Urothelium cell line (cell line): ENCODE measurements around the gene ZNF668.

Experiments used
- DNase-seq: peaks from one replicate; pipeline ENCODE4 v3.0.0; 2011; ENCODE audit warnings: low spot score, mixed read lengths
- FAIRE-seq: peaks from 2 replicates; lab custom pipeline; 2011; peaks lifted over from hg19 to GRCh38; lab: Jason Lieb, UNC

Gene ZNF668

DNA sequence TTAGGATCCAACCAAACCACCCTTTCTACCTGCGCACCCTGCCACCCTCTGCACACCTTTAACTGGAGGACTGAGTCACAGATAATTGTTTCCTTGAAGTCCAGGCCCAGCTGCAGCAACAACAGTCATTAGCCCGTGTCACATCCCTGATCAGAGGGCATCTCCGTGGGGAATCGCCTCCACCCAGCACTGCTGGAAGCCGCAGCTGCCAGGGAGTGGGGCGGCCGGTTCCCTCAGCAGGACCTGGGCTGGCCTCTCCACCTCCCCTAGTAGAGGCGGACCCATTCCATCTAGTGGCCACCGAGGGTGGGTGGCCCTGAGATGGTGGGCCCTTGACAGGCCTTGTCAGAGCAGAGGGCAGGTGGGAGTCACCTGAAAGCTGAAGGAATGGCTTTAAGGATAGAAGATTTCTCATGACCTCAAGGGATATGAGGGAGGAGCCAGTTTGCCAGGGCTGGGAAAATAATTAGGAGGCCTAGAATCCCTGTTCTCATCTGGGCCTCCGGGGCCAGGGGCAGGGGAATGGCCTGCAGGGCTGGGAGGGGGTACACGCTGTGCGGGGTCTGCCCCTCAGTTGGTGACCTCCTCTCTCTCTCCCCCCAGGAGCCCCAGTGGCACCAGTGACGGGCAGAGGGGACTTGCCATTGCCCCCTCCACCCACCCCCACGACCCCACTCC lies 8.5 kb upstream of the ZNF668 start:
- DNase-seq (no peak), FAIRE-seq (no peak)

- FAIRE-seq (no peak), DNase-seq (no peak)
These were observed 7.7 kb upstream of the ZNF668 start for GRCh38 chr16:31081428-31082351.

GRCh38 chr16:31080756-31081419 lies 6.8 kb upstream of the ZNF668 start:
- no peak for FAIRE-seq
- no peak for DNase-seq

- FAIRE-seq (no peak), DNase-seq (no peak)
These were observed 6.1 kb upstream of the ZNF668 start for GRCh38 chr16:31080035-31080629.

GRCh38 chr16:31079342-31079944 lies 5.4 kb upstream of the ZNF668 start:
- FAIRE-seq (no peak), DNase-seq (no peak)

- FAIRE-seq, result no peak
- DNase-seq, result no peak
These were observed 4.7 kb upstream of the ZNF668 start for GRCh38 chr16:31078597-31079341.

- DNase-seq (no peak), FAIRE-seq (no peak)
These were observed 3.8 kb upstream of the ZNF668 start for GRCh38 chr16:31077592-31078396.

DNA sequence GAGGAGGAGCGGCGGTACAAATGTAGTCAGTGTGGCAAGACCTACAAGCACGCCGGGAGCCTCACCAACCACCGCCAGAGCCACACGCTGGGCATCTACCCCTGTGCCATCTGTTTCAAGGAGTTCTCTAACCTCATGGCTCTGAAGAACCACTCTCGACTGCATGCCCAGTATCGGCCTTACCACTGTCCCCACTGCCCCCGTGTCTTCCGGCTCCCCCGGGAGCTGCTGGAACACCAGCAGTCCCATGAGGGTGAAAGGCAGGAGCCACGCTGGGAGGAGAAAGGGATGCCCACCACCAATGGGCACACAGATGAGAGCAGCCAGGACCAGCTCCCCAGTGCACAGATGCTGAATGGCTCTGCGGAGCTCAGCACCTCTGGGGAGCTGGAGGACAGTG lies 3.0 kb upstream of the ZNF668 start:
- no peak for FAIRE-seq
- DNase-seq, result no peak

- FAIRE-seq (no peak), DNase-seq (no peak)
These were observed 2.3 kb upstream of the ZNF668 start for GRCh38 chr16:31076319-31076718.

GRCh38 chr16:31074814-31075183 lies 759 bp upstream of the ZNF668 start:
- FAIRE-seq, result no peak
- DNase-seq, result no peak

DNA sequence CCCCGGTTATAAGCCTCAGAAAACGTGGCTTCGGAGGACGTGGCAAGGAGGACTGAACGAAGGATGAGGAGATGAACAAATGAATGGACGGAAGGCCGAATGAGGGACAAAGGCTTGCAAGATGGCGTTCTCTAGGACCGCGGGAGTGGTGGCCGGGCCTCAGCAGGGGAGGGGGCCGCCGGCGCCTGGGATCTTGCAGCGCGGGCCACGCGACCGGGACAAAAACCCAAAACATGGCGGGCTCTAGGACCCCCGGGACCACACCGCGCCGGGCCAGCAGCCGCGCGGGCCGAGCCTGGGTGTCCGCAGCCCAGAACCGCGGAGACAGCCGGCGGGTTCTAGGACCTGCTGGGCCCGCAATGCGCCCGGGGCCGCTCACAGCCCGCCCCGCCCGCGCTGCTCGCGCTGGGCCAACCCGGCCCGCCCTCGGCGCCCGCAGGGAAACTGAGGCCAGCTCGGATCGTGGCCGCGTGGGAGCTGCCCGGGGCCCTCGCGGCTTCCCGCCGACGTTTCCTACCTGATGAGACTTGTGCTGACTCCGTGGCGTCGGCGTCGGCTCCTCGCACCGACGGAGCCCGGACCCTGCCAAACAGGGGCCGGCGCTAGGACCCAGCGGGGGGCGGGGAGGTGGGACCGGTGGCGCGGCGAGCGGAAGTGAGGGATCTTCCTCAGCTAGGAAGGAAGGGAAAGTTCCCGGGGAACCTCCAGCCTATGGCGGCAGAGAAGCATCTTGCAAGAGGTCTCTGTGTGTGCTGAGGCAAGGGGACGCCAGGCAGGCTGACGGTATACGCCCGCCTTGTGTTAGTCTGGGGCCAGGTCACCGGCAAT lies 684 bp downstream of the ZNF668 start:
- peak; percentile 80 for DNase-seq
- FAIRE-seq, result no peak

DNA sequence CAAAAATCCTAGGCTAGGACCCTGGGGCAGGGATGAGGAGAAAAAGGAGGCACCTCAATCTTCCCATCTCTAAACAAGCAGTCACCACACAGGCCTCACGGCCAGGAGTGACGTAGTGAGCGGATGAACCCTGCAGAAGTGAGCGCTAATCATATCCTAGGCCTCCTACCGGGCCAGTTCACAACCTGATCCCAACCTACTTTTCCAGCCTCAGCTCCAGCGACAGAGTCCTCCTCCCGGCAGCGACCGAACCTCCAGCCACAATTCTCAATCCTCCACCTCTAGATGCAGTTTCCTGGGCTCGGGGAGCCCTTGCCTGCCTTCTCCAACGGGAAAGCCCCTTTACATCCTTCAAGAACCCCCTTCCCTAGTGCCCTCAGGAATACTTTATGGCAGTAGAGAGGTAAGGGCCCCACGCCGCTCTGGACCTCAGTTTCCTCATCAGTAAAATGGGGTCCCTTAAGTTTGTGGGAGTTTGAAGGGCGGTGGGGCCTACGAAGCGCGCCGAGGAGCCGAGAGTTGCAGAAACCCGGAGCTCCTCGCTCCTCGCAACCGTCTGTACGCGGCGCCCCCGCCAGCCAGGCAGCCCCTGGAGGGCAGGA lies 1.4 kb downstream of the ZNF668 start:
- DNase-seq (peak; percentile 13), FAIRE-seq (no peak)

DNA sequence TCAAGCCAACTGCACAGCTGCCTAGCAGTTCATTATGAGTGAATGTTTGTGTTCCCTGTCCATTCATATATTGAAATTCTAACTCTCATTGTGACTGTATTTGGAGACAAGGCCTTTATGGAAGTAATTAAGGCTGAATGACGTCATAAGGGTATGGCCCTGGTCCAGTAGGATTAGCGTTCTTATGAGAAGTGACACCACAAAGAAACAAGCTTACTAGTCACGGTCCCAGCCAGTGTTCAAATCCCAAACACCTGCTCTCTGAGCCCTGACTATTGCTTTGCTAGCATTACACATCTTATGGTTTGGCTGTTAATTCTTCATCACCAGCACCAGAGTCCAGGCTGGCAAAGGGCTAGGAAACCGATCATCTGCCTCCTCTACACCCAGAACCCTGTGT lies 2.2 kb downstream of the ZNF668 start:
- FAIRE-seq (no peak), DNase-seq (no peak)

DNA sequence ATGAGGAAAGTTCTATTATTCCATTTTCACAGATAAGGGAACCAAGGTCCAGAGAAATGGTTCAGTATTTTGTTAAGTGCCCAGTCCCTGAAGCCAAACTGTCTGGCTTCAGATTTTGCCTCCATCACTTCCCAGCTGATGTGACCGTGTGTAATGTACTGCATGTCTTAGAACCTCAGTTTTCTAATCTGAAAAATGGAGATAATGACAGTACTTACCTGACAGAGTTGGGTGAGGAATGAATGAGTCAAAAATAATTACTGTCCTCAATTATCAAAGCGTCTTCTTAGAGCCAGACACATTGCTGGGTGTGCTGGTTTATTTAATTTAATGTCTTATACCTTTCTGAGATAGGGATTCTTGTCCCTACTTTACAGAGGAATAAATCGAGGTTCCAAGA lies 6.7 kb downstream of the ZNF668 start:
- no peak for DNase-seq
- FAIRE-seq, result no peak

GRCh38 chr16:31064882-31065461 lies 9.1 kb downstream of the ZNF668 start:
- peak; percentile 20 for DNase-seq
- FAIRE-seq, result no peak

DNA sequence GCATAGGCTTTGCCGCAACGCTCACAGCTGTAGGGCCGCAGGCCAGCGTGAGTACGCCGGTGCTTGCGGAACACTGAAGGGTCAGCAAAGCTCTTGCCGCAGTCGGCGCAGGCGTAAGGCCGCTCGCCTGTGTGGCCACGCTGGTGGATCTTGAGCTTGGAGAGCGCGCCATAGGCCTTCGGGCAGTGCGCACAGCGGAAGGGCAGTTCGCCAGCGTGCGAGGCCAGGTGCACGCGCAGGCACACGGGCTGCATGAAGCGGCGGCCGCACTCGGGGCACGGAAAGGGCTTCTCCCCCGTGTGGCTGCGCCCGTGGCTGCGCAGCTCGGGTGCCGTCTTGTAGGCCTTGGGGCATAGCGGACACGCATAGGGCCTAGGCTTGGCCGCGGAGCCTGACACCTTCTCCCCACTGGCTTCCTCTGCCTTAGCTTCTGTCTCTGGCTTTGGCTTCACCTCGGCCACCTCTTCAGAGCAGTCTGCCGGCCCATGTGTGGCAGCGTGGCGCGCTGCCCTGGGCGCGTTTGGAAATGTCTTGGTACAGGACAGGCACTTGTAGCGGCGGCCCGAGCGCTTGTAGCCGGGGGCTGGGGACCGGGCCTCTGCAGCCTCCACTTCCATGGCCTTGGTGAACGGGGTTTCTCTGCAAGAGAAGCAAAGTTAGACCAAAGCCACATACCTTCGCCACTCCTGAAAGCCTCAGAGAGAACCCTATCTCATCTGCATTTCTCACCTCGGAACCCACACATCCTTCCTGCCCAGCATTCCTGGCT lies 10.0 kb downstream of the ZNF668 start:
- no peak for FAIRE-seq
- no peak for DNase-seq

GRCh38 chr16:31063495-31063842 lies 10.6 kb downstream of the ZNF668 start:
- FAIRE-seq (no peak), DNase-seq (no peak)
